ENCODE data around the gene GPR31. TPM values are rescaled to one million over a fixed set of nuclear protein-coding genes. Genes with fewer than 3 reads are reported as not detected.

Gene GPR31
- total RNA-seq, 1 donor from 2014 or later: not detected

GRCh38 chr6:167146977-167147376 is 10.8 kb downstream of the GPR31 start:
- Mint-ChIP-seq H3K9me3 (ENCODE audit: unreplicated experiment) (peaks cover 5% of the 10 kb centered on the region), H3K27me3 (ENCODE audit: unreplicated experiment) (peaks cover 27% of the 10 kb centered on the region), H3K27ac (ENCODE audit: unreplicated experiment) (no peak overlapping the region), H3K4me1 (ENCODE audit: unreplicated experiment) (peaks cover 3% of the 10 kb centered on the region), H3K36me3 (ENCODE audit: unreplicated experiment) (no peaks in the 10 kb centered on the region), H3K4me3 (ENCODE audit: unreplicated experiment) (no peak overlapping the region)
- DNase-seq (ENCODE audit: extremely low spot score, unreplicated experiment): no peak
- no peak for TF ChIP-seq CTCF (IDR thresholded peaks at IDR 0.05)

- H3K36me3 Mint-ChIP-seq (ENCODE audit: unreplicated experiment): no peaks in the 10 kb centered on the region
- peaks cover 27% of the 10 kb centered on the region for H3K27me3 Mint-ChIP-seq (ENCODE audit: unreplicated experiment)
- H3K4me1 Mint-ChIP-seq (ENCODE audit: unreplicated experiment): peaks cover 3% of the 10 kb centered on the region
- H3K4me3 Mint-ChIP-seq (ENCODE audit: unreplicated experiment): no peak overlapping the region
- peaks cover 5% of the 10 kb centered on the region for H3K9me3 Mint-ChIP-seq (ENCODE audit: unreplicated experiment)
- H3K27ac Mint-ChIP-seq (ENCODE audit: unreplicated experiment): no peak overlapping the region
- no peak for TF ChIP-seq CTCF (IDR thresholded peaks at IDR 0.05)
- DNase-seq (ENCODE audit: extremely low spot score, unreplicated experiment): no peak
Observed at GRCh38 chr6:167146135-167146534, 11.6 kb downstream of the GPR31 start.

GRCh38 chr6:167145461-167145860 is 12.3 kb downstream of the GPR31 start:
- no peaks in the 10 kb centered on the region for H3K36me3 Mint-ChIP-seq (ENCODE audit: unreplicated experiment)
- H3K4me3 Mint-ChIP-seq (ENCODE audit: unreplicated experiment): no peak overlapping the region
- no peak overlapping the region for H3K27ac Mint-ChIP-seq (ENCODE audit: unreplicated experiment)
- no peak for DNase-seq (ENCODE audit: extremely low spot score, unreplicated experiment)
- TF ChIP-seq CTCF (IDR thresholded peaks at IDR 0.05): no peak
- peaks cover 27% of the 10 kb centered on the region for H3K27me3 Mint-ChIP-seq (ENCODE audit: unreplicated experiment)
- H3K4me1 Mint-ChIP-seq (ENCODE audit: unreplicated experiment): peaks cover 3% of the 10 kb centered on the region
- H3K9me3 Mint-ChIP-seq (ENCODE audit: unreplicated experiment): peaks cover 5% of the 10 kb centered on the region

DNA sequence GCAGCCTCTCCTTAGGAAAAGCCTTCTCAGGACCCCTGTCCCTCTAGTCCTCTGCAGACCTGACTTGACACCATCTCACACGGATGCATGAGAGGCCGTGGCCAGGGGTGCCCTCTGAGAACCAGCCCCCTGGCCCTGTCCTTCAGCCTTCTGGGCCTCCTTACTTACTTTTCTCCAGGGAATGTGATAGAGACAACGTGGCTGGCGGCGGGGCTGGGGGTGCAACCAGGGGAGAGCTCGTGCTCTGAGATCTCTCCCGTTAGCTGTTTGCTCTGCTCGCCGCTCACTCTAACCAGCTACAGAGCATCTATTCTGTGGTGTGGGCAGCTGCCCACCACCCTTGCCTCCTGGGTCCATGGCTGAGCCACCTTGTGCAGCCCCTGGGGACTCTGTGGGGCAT is 14.7 kb downstream of the GPR31 start:
- Mint-ChIP-seq H3K27ac (ENCODE audit: unreplicated experiment) (no peak overlapping the region), H3K4me3 (ENCODE audit: unreplicated experiment) (no peak overlapping the region), H3K36me3 (ENCODE audit: unreplicated experiment) (no peaks in the 10 kb centered on the region), H3K27me3 (ENCODE audit: unreplicated experiment) (peaks cover 26% of the 10 kb centered on the region), H3K9me3 (ENCODE audit: unreplicated experiment) (peaks cover 5% of the 10 kb centered on the region), H3K4me1 (ENCODE audit: unreplicated experiment) (peaks cover 3% of the 10 kb centered on the region)
- TF ChIP-seq CTCF (IDR thresholded peaks at IDR 0.05): no peak
- DNase-seq (ENCODE audit: extremely low spot score, unreplicated experiment): no peak

- Mint-ChIP-seq H3K9me3 (ENCODE audit: unreplicated experiment) (peaks cover 5% of the 10 kb centered on the region), H3K27ac (ENCODE audit: unreplicated experiment) (no peak overlapping the region), H3K4me3 (ENCODE audit: unreplicated experiment) (no peak overlapping the region), H3K36me3 (ENCODE audit: unreplicated experiment) (no peaks in the 10 kb centered on the region), H3K27me3 (ENCODE audit: unreplicated experiment) (peaks cover 23% of the 10 kb centered on the region), H3K4me1 (ENCODE audit: unreplicated experiment) (peaks cover 3% of the 10 kb centered on the region)
- TF ChIP-seq CTCF (IDR thresholded peaks at IDR 0.05): no peak
- no peak for DNase-seq (ENCODE audit: extremely low spot score, unreplicated experiment)
Observed at GRCh38 chr6:167142433-167142761, 15.4 kb downstream of the GPR31 start.
